DMS79 treated with DMSO at 0.1 percent for 48 hours (cell line): ENCODE results near the gene LTBR.
"Not testable (repeated sequence)": the region's sequence is repeated elsewhere in the genome, so short reads cannot be mapped to it uniquely, and the experiment has no call there.

Experiments
- DNase-seq: peaks from one replicate; lab custom pipeline; 2025; lab: John Stamatoyannopoulos, UW

LTBR gene

GRCh38 chr12:6425590-6426531 is 41.9 kb downstream of the LTBR start:
- DNase-seq: no peak

- DNase-seq: no peak
Observed at GRCh38 chr12:6426882-6427671, 43.1 kb downstream of the LTBR start.

GRCh38 chr12:6427796-6428195 is 43.8 kb downstream of the LTBR start:
- DNase-seq: not testable (repeated sequence)

GRCh38 chr12:6428326-6428725 is 44.4 kb downstream of the LTBR start:
- no peak for DNase-seq

- no peak for DNase-seq
Observed at GRCh38 chr12:6430124-6430989, 46.4 kb downstream of the LTBR start.

- no peak for DNase-seq
Observed at GRCh38 chr12:6432991-6433390, 49.0 kb downstream of the LTBR start.

GRCh38 chr12:6434205-6435140 is 50.5 kb downstream of the LTBR start:
- no peak for DNase-seq

GRCh38 chr12:6435961-6436715 is 52.2 kb downstream of the LTBR start:
- no peak for DNase-seq

- DNase-seq: no peak
Observed at GRCh38 chr12:6437586-6437985, 53.6 kb downstream of the LTBR start.

GRCh38 chr12:6438345-6438744 is 54.4 kb downstream of the LTBR start:
- no peak for DNase-seq

GRCh38 chr12:6440391-6440790 is 56.4 kb downstream of the LTBR start:
- no peak for DNase-seq
